Skin of body (tissue), 2 donors: ENCODE results near the gene TYSND1. TPM values are rescaled to one million over a fixed set of nuclear protein-coding genes. Genes with fewer than 3 reads are reported as not detected.
A peak's percentile ranks its signal among the peaks of the same experiment; 100 is the strongest.
"Not testable (repeated sequence)": the region's sequence is repeated elsewhere in the genome, so short reads cannot be mapped to it uniquely, and the experiment has no call there.

Experiments
- DNase-seq: peaks from one replicate; lab custom pipeline; 2025; lab: John Stamatoyannopoulos, UW
- total RNA-seq: library from RNA; depleted of rRNA; stranded (reverse); fragments of >200 nt; gene quantifications from one replicate; pipeline ENCODE4 v1.2.3, GENCODE V29; 2014

Gene TYSND1
- total RNA-seq, 1 donor from 2014 or later = 10.2 TPM

DNA sequence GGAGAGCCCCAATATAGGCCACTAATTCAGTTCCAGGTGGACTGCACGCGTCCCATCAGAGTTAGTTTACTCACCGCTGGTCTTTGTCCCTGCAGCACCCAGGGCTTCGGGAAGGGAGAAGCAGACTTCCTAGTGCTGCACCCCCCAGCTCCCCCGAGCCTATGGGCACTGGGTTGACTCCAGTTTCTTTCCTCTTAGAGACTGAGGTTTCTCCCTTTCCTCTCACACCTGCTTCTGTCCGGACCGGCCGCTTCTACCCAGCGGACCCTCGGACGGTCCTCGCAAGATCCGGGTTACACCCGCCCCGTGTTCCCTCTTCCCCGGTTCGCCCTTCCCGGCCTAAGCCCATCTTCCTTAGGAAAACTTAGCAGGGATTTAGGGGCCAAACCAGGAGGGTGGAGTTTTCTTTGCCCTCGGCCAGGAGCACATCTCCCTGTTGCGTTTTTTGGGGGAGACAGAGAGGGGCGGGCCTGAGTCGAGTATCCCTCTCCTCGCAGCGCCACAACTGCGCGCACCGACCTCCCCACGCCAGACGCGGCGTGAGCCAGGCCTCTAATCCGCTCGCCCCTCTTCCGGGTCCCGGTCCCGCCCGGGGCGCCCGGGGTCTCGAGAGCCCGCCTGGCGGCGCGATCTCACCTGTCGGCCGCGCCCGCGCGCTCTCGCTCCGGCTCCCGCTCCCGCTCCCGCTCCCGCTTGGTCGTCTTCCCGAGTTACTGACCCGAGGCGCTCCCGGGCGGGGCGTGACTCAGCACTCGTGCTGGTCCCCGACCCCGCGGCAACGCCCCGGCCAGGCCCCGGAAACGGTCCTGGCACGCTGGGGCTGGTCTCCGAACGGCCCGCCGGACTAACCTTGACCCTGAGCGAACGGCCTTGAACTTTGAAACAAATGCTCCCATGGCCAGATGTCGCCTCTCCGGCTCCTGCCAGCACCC lies 14.1 kb downstream of the TYSND1 start, which contains the start of gene AIFM2:
Gene AIFM2 (minus strand): TSS at position 728 of the 932 bp plus-strand sequence. CDS start 8,741 bp downstream, outside the sequence.
- DNase-seq = peak; percentile 13

DNA sequence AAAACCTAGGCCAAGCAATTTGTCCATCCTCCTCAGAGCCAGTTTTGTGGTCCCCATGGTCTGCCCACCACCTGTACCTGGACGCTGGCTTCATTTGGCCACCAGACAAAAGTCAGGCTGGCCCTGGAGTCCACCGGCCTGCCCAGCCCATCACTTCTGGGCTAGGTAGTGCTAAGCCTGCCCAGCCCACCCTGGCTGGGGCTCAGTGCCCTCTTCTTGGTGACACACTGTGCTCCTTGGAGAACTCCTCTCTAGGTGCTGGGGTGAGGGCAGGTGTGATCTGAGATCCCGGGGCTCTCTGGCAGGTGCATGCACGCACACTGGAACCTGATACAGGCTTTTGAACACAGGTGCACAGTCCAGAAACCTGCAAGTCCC lies 15.0 kb downstream of the TYSND1 start:
- DNase-seq = no peak

DNA sequence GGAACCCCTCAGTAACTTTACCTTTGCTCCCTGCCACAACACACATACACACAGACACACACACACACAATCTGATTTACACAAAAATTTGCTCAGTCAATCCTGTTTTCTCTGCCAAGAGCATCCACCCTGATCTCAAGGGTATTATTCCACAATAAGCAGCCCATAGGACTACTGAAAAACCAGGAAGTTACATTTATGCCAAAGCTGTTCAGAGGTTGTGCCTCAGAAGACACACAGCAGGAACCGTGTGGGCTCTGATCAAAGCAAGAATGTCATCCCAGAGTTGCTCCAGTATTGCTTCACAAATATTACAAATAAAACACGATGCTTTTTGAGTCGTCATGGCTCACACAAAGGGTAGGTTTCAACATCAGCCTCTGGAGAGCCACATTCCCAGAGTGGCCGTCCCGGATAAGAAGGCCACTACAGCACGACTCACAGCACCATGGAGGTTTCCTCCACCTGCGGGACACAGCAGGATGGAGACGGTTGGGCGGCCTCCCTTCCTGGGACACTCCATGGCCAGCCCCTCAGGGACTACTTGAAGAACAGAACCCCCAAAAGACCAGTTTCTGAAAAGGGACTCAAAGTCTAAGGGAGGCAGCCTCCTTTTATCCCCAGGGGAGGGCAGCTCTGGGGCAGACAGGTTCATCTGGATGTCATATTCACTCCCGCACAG lies 15.5 kb downstream of the TYSND1 start:
- DNase-seq = no peak

DNA sequence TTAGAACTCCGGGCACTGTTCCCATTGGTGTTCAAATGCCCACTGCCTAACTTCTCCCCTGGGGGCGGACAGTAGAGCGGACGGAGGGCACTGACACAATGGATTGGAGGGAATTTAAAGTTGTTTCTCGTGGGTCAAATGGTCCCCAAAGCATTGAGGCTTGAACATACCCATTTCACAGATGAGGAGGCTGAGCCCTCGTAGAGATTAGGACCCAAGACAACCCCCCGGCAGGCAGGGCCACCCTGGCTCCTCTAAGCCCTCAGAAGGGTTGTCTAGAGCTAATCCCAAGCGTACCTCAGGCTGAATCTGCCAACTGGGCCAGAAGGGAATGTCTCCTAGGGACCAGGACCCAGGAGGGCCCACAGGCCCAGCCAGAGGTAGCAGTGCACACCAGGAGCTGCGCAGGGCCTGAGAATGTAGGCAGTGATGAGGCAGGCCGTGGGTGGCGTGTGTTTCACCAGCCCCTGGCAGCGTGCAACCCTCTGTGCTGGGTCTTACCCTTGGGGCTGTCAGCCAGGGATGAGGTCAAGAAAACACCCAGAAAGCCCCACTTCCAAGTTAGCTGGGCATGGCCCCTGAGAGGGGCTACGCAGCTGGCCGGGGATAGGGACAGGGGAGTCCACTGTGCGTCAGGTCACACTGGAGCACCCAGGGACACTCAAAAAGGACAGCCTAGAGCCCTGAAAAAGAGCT lies 19.7 kb downstream of the TYSND1 start:
- no peak for DNase-seq

DNA sequence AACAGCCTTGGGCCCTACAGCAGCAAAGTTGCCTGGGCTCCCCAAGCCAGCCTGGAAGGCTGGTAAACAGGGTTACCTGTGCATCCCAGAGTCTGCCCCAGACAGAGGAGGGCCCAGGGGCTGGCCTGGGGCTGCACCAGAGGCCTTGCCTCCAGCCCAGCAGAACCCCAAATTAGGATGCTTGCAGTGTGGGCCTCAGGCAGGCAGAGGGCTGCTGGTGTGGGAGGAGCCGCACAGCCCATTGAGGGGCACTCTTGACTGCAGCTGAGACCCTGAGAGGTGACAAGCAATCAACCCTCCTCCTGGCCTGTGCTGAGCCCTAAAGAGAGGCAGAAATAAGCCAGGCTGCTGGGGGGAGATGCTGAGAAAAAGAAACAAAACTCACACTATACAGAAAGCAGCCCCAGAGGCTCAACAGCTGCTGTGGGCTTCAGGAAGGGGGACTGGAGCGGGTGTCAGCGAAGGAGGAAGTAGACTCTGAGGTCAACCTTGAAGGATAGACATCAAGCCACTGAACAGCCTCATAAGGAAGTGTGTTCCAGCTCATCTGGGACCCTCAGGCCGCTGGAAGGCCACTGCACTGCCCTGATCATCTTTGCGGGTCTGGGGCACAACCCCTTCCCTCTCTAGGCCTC lies 20.5 kb downstream of the TYSND1 start:
- DNase-seq = no peak

DNA sequence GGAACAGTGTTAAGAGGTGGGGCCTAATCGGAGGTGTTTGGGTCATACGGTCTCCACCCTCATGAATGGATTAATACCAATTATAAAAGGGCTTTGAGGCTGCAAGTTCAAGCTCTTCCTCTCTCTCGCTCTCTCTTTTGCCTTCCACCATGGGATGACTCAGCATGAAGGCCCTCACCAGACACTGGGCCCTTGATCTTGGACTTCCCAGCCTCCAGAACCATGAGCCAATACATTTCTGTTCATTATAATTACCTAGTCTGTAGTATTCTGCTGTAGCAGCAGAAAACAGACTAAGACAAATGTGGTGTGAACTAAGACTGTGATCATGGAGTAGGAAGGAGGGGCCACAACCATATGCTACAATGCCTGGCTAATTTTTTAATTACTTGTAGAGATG lies 21.6 kb downstream of the TYSND1 start:
- DNase-seq = no peak

DNA sequence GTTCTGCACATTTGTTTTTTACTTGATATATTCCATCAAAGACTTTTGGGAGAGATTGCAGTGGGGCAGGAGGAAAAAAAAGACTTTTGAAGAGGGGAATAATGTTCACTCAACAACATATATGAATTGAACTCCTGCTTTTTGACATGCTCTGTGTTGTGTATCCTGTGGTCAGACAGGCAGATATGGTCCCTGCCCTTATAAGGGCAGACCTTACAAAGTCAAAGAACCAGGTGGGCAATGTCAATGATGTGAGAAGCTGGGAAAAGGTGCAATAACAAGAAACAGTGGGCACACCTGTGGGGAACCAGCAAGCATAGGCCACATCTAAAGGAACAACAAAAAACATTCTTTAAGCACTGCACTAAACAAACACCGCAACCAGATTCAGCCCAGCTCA lies 22.1 kb downstream of the TYSND1 start:
- no peak for DNase-seq

DNA sequence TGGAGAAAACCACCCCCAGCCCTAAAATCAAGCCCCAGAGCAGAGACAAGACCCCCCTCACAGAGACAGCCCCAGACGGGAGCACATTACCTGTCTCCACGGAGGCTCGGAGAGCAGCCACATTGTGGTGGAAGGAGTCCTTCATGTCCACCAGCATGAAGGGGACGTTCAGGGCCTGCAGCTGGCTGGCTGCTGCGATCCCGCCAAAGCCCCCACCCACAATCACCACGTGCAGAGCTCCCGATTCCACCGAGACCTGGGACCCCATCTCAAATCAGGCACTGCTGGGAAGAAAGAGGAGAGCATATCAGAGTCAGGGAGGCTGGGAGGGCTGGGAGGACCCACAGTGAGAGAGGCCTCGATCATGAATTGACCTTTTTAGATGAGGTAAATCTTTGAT lies 22.7 kb downstream of the TYSND1 start:
- no peak for DNase-seq

DNA sequence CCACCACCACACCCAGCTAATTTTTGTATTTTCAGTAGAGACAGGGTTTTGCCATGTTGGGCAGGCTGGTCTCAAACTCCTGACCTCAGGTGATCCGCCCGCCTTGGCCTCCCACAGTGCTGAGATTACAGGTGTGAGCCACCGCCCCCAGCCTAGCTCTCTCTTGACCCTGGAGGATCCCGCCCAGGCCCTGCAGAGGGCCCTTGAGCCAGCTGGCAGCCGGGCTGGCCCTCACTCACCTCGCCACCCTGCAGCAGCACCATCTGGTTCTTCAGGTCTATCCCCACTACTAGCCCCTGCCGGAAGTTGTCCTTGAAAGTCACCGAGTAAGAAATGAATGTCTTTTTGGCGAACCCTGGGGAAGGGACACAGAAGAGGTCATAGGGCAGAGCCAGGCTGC lies 23.3 kb downstream of the TYSND1 start:
- DNase-seq = not testable (repeated sequence)

DNA sequence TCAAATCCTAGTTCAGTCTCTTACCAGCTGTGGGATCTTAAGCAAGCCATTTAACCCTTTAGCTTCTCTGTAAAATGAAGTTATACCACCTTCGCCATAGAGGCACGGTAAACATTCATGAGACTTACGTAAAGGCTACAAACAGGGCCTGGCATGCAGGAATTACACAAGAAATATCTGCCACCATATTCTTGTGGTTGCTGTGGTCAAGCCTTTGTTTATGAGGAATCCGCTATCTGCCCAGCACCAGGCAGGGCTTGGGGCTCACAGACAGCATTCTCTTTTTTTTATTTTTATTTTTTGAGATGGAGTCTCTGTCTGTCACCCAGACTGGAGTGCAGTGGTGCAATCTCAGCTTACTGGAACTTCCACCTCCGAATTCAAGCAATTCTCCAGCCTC lies 23.8 kb downstream of the TYSND1 start:
- DNase-seq = no peak

DNA sequence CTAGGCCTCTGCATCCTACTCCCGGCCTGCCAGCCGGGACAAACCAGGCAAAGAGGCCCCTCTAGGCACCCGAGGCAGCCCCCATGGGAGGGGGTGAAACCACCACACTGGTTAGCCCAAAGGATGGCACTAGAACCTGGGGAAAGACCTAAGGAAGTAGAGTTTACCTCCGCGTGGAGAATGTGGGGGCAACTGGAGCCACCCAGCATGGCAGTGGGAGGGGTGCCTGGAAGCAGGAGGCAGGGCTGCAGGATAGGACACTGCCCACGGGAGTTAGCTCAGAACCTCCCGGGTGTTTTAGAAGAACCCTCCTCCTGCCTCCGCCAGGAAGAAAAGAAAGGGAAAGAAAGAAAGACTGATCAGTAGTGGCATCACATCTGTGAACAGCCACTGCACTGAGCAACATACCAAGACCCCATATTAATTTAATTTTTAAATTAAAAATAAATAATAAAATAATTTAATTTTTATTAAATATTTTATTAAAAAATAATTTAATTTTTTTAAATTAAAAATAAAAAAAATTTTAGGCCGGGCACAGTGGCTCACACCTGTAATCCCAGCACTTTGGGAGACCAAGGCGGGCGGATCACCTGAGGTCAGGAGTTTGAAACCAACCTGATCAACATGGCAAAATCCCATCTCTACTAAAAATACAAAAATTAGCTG lies 25.1 kb downstream of the TYSND1 start:
- no peak for DNase-seq

DNA sequence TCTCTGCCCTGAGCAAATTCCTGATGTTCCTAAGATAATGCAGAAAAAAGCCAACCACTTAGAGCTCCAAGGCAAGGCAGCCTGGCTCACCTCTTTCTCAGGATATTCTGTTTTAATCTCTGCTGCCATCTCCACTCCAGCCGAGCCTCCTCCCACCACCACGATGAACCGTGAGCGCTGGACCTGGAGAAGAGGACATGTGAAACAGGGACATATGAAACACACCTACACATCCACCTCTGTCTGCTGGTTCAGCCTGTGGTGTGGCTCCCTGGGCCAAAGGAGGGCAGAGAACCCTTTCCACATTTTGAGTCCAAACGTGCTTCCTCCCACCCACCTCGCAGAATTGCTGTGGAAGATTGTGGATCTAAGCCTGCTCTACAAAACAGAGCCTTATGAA lies 26.1 kb downstream of the TYSND1 start:
- DNase-seq = no peak

DNA sequence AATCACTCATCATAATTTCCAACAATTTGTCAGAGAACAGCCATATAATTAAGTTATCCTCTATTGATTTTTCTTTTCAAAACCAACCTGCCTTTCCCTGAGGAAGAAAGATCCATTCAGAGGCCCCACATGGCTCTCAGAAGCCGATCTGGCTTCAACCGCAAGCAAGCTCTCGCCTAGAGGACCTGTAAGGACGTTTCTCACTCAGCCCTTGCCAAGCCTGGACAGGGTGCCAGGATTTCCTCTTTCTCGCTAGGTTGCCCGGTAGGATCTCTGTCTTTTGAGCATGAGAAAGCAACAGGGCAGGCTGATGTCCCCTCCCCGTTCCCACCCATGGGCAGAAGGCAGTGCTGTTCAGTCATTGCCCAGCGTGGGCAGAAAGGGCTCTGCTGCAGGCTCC lies 26.9 kb downstream of the TYSND1 start:
- DNase-seq = no peak

DNA sequence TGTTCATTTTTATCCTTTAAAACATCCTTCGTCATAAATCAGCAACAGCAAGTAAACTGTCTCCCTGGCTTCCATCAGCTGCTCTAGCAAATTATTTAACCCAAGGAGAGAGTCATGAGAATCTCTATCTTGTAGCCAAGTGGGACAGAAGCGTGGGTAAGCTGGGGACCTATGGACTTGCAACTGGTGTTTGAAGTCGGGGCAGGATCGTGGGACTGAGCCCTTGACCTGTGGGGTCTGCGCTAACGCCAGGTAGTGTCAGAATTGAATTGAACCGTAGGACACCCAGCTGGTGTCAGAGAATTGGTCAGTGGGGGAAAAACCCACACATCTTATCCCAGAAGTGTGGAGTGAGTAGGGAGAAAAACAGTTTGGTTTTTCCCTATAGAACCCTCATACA lies 27.3 kb downstream of the TYSND1 start:
- no peak for DNase-seq

DNA sequence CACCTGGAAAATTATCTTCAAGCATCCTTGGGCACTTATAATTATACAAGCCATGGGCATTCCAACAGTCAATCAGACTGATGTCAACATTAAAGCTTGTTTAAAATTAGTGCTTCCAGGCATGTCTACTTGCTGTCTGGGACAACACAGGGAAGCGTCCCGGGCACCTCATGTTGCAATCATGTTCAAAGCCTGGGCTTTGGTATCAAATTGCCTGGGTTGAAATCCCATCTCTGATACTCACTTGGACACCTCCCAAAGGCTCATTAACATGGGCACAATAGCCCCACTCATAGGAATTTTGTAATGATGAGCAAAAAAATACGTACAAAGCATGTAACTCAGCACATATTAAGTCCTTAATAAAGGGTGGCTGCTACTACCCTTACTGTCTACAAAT lies 28.3 kb downstream of the TYSND1 start:
- no peak for DNase-seq

DNA sequence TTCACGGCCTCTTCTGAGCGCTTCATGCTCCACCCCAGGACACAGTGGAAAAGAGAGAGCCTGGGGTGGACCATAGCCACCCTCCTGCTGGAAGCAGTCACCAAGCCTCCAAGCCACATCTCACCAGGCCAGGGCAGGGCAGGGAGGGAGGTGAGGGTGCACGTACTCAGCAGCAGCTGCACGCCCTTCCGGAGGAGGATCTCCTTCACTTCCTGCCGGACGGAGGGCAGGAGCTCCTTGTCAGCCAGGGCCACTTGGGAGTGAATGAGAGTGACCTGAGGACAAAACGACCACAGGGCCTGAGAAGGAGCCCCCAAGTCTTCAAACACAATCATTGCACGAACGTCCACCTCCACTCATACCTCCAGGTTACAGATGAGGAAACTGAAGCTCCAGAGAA lies 28.9 kb downstream of the TYSND1 start:
- no peak for DNase-seq

DNA sequence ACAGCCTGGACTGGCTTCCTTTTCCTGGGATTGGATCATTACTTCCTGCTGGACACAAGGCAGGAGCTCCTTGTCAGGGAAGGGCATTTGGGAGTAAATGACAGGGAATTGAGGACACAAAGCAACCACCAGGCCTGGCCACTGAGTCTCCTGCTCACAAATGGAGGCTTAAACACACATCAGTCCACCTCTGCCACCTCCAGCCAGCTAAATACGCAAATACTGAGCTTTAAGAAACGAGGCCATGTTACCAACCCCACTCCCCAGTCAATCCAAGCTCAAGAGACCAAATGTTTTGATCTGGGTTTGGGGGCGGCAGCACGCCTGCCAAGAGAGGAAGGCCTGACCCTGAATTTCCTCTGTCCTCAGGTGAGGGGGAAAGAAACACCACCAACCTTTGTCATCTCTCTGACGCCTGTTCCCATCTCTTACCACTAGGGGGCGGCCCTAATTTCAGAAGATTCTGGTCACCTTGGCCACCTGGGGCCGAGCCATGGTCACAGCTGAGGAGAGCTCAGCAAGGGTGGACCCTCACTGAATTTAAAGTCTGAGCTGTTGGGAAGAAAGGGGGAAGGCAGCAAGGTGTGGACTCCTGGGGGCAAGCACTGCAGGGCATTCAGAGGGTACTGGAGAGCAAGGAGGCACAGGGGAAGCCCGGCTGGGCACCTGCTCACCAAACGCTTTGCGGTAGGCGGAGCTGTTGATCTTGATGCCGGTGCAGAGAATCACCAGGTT lies 30.4 kb downstream of the TYSND1 start:
- DNase-seq = no peak

DNA sequence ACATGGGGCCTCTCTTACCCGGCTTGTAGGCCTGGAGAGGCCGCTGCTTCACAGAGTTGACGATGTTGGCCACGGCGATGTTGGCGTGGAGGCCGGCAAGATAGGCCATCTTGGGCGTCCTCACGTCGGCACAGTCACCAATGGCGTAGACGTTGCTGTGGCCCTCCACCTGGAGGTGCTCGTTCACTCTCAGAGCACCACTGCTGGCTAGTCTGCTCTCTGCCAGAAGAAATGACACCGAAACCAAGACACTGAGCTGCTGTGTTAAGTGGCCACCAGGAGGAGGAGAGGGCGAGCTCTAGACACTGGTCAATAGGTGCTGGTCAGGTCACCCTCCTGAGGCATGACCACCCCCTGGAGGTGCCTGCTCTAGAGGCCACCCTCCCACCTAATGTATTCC lies 31.6 kb downstream of the TYSND1 start:
- DNase-seq = no peak

DNA sequence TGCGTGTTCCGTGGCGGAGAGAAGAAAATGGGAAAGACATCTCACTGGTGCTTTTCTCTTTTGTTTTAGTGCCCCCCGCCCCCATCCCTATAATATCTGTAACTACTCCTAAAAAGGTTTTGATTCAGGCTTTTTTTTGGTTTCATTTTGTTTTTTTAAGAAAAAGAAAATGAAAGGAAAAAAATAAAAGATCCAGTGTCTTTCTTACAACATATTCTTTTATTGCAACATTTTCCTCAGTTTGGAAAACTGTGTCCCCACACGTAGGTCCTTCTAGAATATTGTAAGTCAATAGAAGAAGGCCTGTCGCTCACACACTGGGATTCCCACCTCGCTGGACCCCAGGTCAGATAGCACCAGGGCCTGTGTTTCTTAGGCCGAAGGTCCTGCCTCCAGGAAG lies 34.4 kb downstream of the TYSND1 start:
- DNase-seq = no peak

DNA sequence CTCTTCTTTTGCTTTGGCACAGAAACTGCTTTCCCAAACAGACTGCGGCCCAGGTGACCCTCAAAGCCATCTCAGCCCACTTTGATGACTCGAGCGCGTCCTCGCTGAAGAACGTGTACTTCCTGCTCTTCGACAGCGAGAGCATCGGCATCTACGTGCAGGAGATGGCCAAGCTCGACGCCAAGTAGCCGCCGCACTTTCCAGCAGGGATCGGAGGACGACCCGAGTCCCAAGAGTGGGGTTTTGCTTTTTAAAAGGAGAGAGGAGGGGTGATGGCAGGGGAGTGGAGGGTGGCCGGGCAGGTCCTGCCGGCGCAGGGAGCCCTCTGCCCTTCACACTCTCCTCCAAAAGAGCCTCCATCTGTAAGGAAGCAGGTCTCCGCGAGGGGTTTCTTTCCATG lies 35.0 kb downstream of the TYSND1 start:
- DNase-seq = no peak
